Neural crest cell (in vitro differentiated cells): Measurements from ENCODE around the gene CCNY. TPM values are rescaled to one million over a fixed set of nuclear protein-coding genes. Genes with fewer than 3 reads are reported as not detected.
"Not testable (repeated sequence)": the region's sequence is repeated elsewhere in the genome, so short reads cannot be mapped to it uniquely, and the experiment has no call there.

Experiments used
- DNase-seq: peaks from one replicate; pipeline ENCODE4 v3.0.0; 2021; ENCODE audit warnings: low read depth, mixed read lengths, low spot score
- H3K27ac Mint-ChIP-seq: one replicate; pipeline ENCODE4 v1.8.0; 2021; ENCODE audit warnings: mild to moderate bottlenecking, mixed read lengths; ENCODE audit not compliant: unreplicated experiment
- H3K27me3 Mint-ChIP-seq: 2 replicates; pipeline ENCODE4 v1.8.0; 2021; ENCODE audit warnings: low read depth, mild to moderate bottlenecking, mixed read lengths
- H3K36me3 Mint-ChIP-seq: 2 replicates; pipeline ENCODE4 v1.8.0; 2021; ENCODE audit warnings: low read depth, mild to moderate bottlenecking, mixed read lengths
- H3K4me1 Mint-ChIP-seq: 2 replicates; pipeline ENCODE4 v1.8.0; 2021; ENCODE audit warnings: mixed read lengths
- H3K4me3 Mint-ChIP-seq: one replicate; pipeline ENCODE4 v1.8.0; 2021; ENCODE audit warnings: mild to moderate bottlenecking, mixed read lengths
- H3K9me3 Mint-ChIP-seq: 2 replicates; pipeline ENCODE4 v1.8.0; 2021; ENCODE audit warnings: mixed read lengths
- total RNA-seq: library from RNA; stranded (reverse); gene quantifications from 2 replicates; pipeline ENCODE4 v1.2.1, GENCODE V29; 2021
- TF ChIP-seq, protein P1 (sequence below): fragments of 200-600 bp; sonication (generic); conservative IDR thresholded peaks from 2 replicates; pipeline ENCODE4 v1.5.0; 2021; ENCODE audit warnings: antibody characterized with exemption, mild to moderate bottlenecking

Gene CCNY
- total RNA-seq, 1 donor from 2014 or later, result 57.0 TPM

GRCh38 chr10:35413985-35414861 lies 77.9 kb downstream of the CCNY start:
- no peaks in the 10 kb centered on the region for H3K27me3 Mint-ChIP-seq
- TF ChIP-seq, protein P1, sequence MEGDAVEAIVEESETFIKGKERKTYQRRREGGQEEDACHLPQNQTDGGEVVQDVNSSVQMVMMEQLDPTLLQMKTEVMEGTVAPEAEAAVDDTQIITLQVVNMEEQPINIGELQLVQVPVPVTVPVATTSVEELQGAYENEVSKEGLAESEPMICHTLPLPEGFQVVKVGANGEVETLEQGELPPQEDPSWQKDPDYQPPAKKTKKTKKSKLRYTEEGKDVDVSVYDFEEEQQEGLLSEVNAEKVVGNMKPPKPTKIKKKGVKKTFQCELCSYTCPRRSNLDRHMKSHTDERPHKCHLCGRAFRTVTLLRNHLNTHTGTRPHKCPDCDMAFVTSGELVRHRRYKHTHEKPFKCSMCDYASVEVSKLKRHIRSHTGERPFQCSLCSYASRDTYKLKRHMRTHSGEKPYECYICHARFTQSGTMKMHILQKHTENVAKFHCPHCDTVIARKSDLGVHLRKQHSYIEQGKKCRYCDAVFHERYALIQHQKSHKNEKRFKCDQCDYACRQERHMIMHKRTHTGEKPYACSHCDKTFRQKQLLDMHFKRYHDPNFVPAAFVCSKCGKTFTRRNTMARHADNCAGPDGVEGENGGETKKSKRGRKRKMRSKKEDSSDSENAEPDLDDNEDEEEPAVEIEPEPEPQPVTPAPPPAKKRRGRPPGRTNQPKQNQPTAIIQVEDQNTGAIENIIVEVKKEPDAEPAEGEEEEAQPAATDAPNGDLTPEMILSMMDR, result no peak
- H3K4me3 Mint-ChIP-seq, result no peak overlapping the region
- H3K36me3 Mint-ChIP-seq, result no peaks in the 10 kb centered on the region
- no peak for DNase-seq
- no peaks in the 10 kb centered on the region for H3K9me3 Mint-ChIP-seq
- H3K27ac Mint-ChIP-seq, result no peak overlapping the region
- peaks cover 24% of the 10 kb centered on the region for H3K4me1 Mint-ChIP-seq

DNA sequence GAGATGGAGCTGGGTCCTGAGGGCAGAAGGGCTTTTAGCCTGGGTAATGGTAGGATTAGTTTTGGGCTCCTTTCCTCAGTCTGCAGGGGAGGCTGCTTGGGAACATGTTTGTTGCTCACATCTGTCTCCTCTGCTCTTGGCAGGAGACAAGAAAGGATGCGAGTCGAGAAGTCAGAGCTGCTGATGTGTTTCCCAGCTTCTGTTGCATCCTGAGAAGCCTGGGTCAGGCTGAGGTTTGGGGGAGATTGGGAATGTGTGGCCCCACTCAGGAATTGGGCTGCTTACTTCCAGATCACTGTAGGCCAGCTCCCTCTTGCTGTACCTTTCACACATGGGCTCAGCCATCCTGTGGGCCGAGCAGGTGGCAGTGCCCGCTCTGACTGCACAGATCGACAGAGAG lies 79.2 kb downstream of the CCNY start:
- no peak overlapping the region for H3K4me3 Mint-ChIP-seq
- H3K27me3 Mint-ChIP-seq, result no peaks in the 10 kb centered on the region
- H3K9me3 Mint-ChIP-seq, result no peaks in the 10 kb centered on the region
- TF ChIP-seq, protein P1, result no peak
- no peaks in the 10 kb centered on the region for H3K36me3 Mint-ChIP-seq
- H3K4me1 Mint-ChIP-seq, result peaks cover 27% of the 10 kb centered on the region
- H3K27ac Mint-ChIP-seq, result no peak overlapping the region
- no peak for DNase-seq

GRCh38 chr10:35416619-35417312 lies 80.5 kb downstream of the CCNY start:
- no peak for DNase-seq
- H3K4me3 Mint-ChIP-seq, result peak overlapping the region; percentile 16
- no peaks in the 10 kb centered on the region for H3K27me3 Mint-ChIP-seq
- H3K4me1 Mint-ChIP-seq, result peaks cover 35% of the 10 kb centered on the region
- H3K36me3 Mint-ChIP-seq, result no peaks in the 10 kb centered on the region
- TF ChIP-seq, protein P1, result no peak
- no peaks in the 10 kb centered on the region for H3K9me3 Mint-ChIP-seq
- no peak overlapping the region for H3K27ac Mint-ChIP-seq

DNA sequence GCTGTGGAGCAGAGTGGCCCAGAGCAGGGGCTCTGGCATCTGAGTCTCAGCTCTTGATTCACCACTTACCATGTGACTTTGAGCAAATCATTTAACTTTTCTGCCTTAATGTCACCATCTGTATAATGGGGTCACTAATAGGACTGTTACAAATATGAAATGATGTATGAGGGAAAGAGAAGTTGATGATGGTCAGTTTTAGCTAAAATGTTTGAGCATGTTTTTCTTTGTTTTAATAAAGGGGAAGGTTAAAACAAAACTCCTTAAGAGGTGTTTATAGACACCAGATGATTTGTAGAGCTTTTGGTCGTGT lies 81.0 kb downstream of the CCNY start:
- TF ChIP-seq, protein P1, result no peak
- Mint-ChIP-seq H3K27me3 (no peaks in the 10 kb centered on the region), H3K9me3 (no peaks in the 10 kb centered on the region), H3K36me3 (no peaks in the 10 kb centered on the region), H3K4me3 (no peak overlapping the region), H3K27ac (no peak overlapping the region), H3K4me1 (peaks cover 39% of the 10 kb centered on the region)
- no peak for DNase-seq

DNA sequence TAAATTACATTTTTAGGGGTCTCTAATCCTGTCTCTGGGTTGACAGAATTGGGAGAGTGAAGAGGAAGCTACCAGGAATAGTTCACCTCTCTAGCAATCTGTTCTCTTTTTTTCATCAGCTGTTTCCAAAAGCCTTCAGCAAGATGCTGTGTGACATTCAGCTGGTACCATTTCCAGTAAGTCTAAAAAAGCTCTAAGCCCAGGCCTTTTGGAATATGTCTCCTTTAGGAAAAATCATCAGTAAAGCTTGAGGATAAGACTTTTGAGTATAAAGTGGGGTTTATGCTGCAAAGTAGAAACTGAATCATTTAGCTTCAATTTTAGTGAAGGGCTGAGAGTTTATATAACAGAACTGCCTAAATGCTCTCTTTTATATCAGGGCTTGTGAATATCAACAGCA lies 81.5 kb downstream of the CCNY start:
- H3K36me3 Mint-ChIP-seq, result no peaks in the 10 kb centered on the region
- H3K27ac Mint-ChIP-seq, result no peak overlapping the region
- no peaks in the 10 kb centered on the region for H3K9me3 Mint-ChIP-seq
- H3K4me1 Mint-ChIP-seq, result peaks cover 43% of the 10 kb centered on the region
- no peaks in the 10 kb centered on the region for H3K27me3 Mint-ChIP-seq
- no peak overlapping the region for H3K4me3 Mint-ChIP-seq
- no peak for DNase-seq
- TF ChIP-seq, protein P1, result no peak

- not testable (repeated sequence) for H3K9me3 Mint-ChIP-seq, H3K36me3 Mint-ChIP-seq, H3K27me3 Mint-ChIP-seq, DNase-seq, H3K4me3 Mint-ChIP-seq, H3K27ac Mint-ChIP-seq
- peaks cover 48% of the 10 kb centered on the region for H3K4me1 Mint-ChIP-seq
Measured at GRCh38 chr10:35418580-35418979, 82.3 kb downstream of the CCNY start.
